GM12878 (cell line): ENCODE measurements around the gene KCNAB2. TPM values are rescaled to one million over a fixed set of nuclear protein-coding genes. Genes with fewer than 3 reads are reported as not detected.

Source experiments
- ATAC-seq: fragments of 200-7000 bp; cut with Tn5 transposase; 3 replicates; pipeline ENCODE4 v1.9.1; 2020; ENCODE audit warnings: mild to moderate bottlenecking, moderate library complexity
- BruUV-seq: library from RNA; stranded (reverse); fragments of 400-500 nt; replicated peaks from 2 replicates; lab custom pipeline; 2021; lab: Mats Ljungman, UMichigan
- CTCF ChIA-PET: fragments of 300-600 bp; sonication (Branson Sonifier 250); formaldehyde crosslinking; extraction: SDS; loops from one replicate; lab custom pipeline; 2021; ENCODE audit warnings: inconsistent platforms; lab: Yijun Ruan, JAX
- POLR2A ChIA-PET: fragments of 350-600 bp; formaldehyde crosslinking; extraction: SDS; loops from one replicate; lab custom pipeline; 2021; ENCODE audit warnings: inconsistent platforms; lab: Charles Lee
- RAD21 ChIA-PET: fragments of 300-600 bp; sonication (Branson Sonifier 250); formaldehyde crosslinking; loops from one replicate; lab custom pipeline; 2023; ENCODE audit warnings: antibody characterized with exemption; ENCODE audit not compliant: unreplicated experiment; lab: Charles Lee
- SMC1A ChIA-PET: fragments of 300-600 bp; sonication (Branson Sonifier 250); formaldehyde crosslinking; loops from one replicate; lab custom pipeline; 2023; ENCODE audit not compliant: unreplicated experiment, uncharacterized antibody; lab: Charles Lee
- DNase-seq: peaks from one replicate; pipeline ENCODE4 v3.0.0-alpha.2; 2011; ENCODE audit warnings: low read depth, low spot score
- FAIRE-seq: peaks from 3 replicates; lab custom pipeline; 2011; peaks lifted over from hg19 to GRCh38; lab: Jason Lieb, UNC
- H2AFZ ChIP-seq: 2 replicates; pipeline ENCODE4 v1.6.0; 2011; ENCODE audit warnings: low read depth, low read length, control low read depth; ENCODE audit not compliant: control insufficient read depth
- H3K27ac ChIP-seq: 2 replicates; pipeline ENCODE4 v1.5.1; 2011; ENCODE audit warnings: control low read depth; ENCODE audit not compliant: control insufficient read depth, insufficient read depth
- H3K27me3 ChIP-seq, 2 experiments: replicated peaks in 1 of 2; 2 replicates each; pipeline versions ENCODE4 v1.6.0 to v1.6.1; 2011; ENCODE audit warnings: low read length in 1 of 2; ENCODE audit not compliant: control insufficient read depth in 2 of 2, insufficient read depth in 2 of 2
- H3K36me3 ChIP-seq, 2 experiments: 2 replicates each; pipeline ENCODE4 v1.5.1; 2011; ENCODE audit warnings: low read length in 1 of 2; ENCODE audit not compliant: control insufficient read depth in 2 of 2, insufficient read depth in 2 of 2
- H3K4me1 ChIP-seq: 2 replicates; pipeline ENCODE4 v1.6.1; 2011; ENCODE audit warnings: mild to moderate bottlenecking, low read length, moderate library complexity, mixed read lengths; ENCODE audit not compliant: control insufficient read depth, insufficient read depth
- H3K4me2 ChIP-seq: 2 replicates; pipeline ENCODE4 v1.6.0; 2011; ENCODE audit warnings: control low read depth; ENCODE audit not compliant: control insufficient read depth, insufficient read depth
- H3K4me3 ChIP-seq: fragments of 200-600 bp; sonication (generic); 2 replicates; pipeline ENCODE4 v1.5.1; 2016
- H3K79me2 ChIP-seq: 2 replicates; pipeline ENCODE4 v1.6.0; 2011; ENCODE audit warnings: low read length; ENCODE audit not compliant: control insufficient read depth, insufficient read depth
- H3K9ac ChIP-seq: 2 replicates; pipeline ENCODE4 v1.8.0; 2011; ENCODE audit warnings: low read length, control low read depth, mixed read lengths; ENCODE audit not compliant: control insufficient read depth, insufficient read depth
- H3K9me3 ChIP-seq: replicated peaks from 3 replicates; pipeline ENCODE4 v1.5.1; 2011; ENCODE audit warnings: mild to moderate bottlenecking, low read length; ENCODE audit not compliant: control insufficient read depth, insufficient read depth
- H4K20me1 ChIP-seq: 2 replicates; pipeline ENCODE4 v1.6.0; 2011; ENCODE audit not compliant: control insufficient read depth, insufficient read depth
- ATF2 ChIP-seq: IDR thresholded peaks from 2 replicates; pipeline ENCODE4 v1.6.1; 2012; ENCODE audit warnings: low read length, inconsistent platforms
- CHD1 ChIP-seq: IDR thresholded peaks from 2 replicates; pipeline ENCODE4 v1.6.1; 2012; ENCODE audit warnings: low read depth, low read length, improper control_type of control experiment
- CHD2 ChIP-seq: IDR thresholded peaks from 2 replicates; pipeline ENCODE4 v1.6.1; 2011; ENCODE audit warnings: low read depth, low read length, improper control_type of control experiment, borderline replicate concordance
- CUX1 ChIP-seq: IDR thresholded peaks from 2 replicates; pipeline ENCODE4 v1.6.1; 2012; ENCODE audit warnings: improper control_type of control experiment, low read depth, low read length; ENCODE audit not compliant: insufficient replicate concordance
- ELK1 ChIP-seq: IDR thresholded peaks from 2 replicates; pipeline ENCODE4 v1.6.1; 2012; ENCODE audit warnings: low read depth, low read length, improper control_type of control experiment
- KDM1A ChIP-seq: fragments of 200-600 bp; sonication (generic); IDR thresholded peaks from 2 replicates; pipeline ENCODE4 v1.6.1; 2016; ENCODE audit warnings: borderline replicate concordance
- RAD21 ChIP-seq: IDR thresholded peaks from 2 replicates; pipeline ENCODE4 v1.6.1; 2011; ENCODE audit warnings: mild to moderate bottlenecking, low read depth, low read length, moderate library complexity; ENCODE audit not compliant: insufficient read depth
- RFX5 ChIP-seq: IDR thresholded peaks from 2 replicates; pipeline ENCODE4 v1.6.1; 2011; ENCODE audit warnings: low read depth, low read length, improper control_type of control experiment
- SMC3 ChIP-seq: IDR thresholded peaks from 2 replicates; pipeline ENCODE4 v1.6.1; 2011; ENCODE audit warnings: low read length, improper control_type of control experiment, borderline replicate concordance
- WRNIP1 ChIP-seq: IDR thresholded peaks from 2 replicates; pipeline ENCODE4 v1.6.1; 2011; ENCODE audit warnings: low read depth, low read length, improper control_type of control experiment, borderline replicate concordance
- ZNF274 ChIP-seq: IDR thresholded peaks from one replicate; pipeline ENCODE4 v1.8.0; 2011; ENCODE audit not compliant: insufficient read length, insufficient read depth
- ZNF592 ChIP-seq: fragments of 450-650 bp; IDR thresholded peaks from 2 replicates; pipeline ENCODE4 v1.6.1; 2017; ENCODE audit warnings: mild to moderate bottlenecking, moderate library complexity
- WGBS: methylation state at CpG from one replicate; pipeline ENCODE4 v1.1.6; 2016; ENCODE audit warnings: low lambda C conversion rate; ENCODE audit not compliant: insufficient replicate concordance, insufficient coverage; ENCODE audit errors: missing lambda C conversion rate; 5-methylcytosine and 5-hydroxymethylcytosine counted together
- in situ Hi-C: fragments of 300-500 bp; cut with MboI; formaldehyde crosslinking; loops from 9 replicates; pipeline ENCODE4 v1.14.3; 2018; ENCODE audit warnings: mixed read lengths
- intact Hi-C: fragments of 100-400 bp; cut with micrococcal nuclease; formaldehyde crosslinking; loops from one replicate; pipeline ENCODE4 v1.14.2; 2022; ENCODE audit not compliant: unreplicated experiment
- polyA plus RNA-seq, 11 experiments: library from polyadenylated mRNA; depleted of rRNA in 4 of 11; unstranded in 6 of 11; stranded (reverse) in 5 of 11; fragments of >200 nt; fragmentation: Nextera tagmentation in 4 of 11; fragmentation: Illumina TruSeq in 1 of 11; extraction: Ambion mirVana in 4 of 11; extraction: Trizol in 1 of 11; gene quantifications; 1 replicate in 1 of 11; 2 replicates in 10 of 11; pipeline versions ENCODE4 v1.2.1 to v1.2.3, GENCODE V29; 2011 to 2016; ENCODE audit warnings: inconsistent platforms in 2 of 11, missing spikeins in 2 of 11, low read depth in 1 of 11
- total RNA-seq, 4 experiments: library from RNA; depleted of rRNA in 3 of 4; stranded (reverse); fragments of >200 nt in 3 of 4; fragmentation: Illumina TruSeq in 1 of 4; extraction: Trizol in 1 of 4; gene quantifications; 2 replicates each; pipeline versions ENCODE4 v1.2.1 to v1.2.3, GENCODE V29; 2013 to 2021

The KCNAB2 gene
- total and polyA plus RNA-seq, 10 of the 15 experiments (the other 5 are each of a cell fraction or from before 2014, with no cell fraction given) = 2.9 to 123 (median 62.4) TPM

- Histone ChIP-seq H4K20me1 (no peaks in the 10 kb centered on the region), H3K4me1 (no peaks in the 10 kb centered on the region), H3K36me3 (no peaks in the 10 kb centered on the region), H2AFZ (no peak overlapping the region), H3K9me3 (no peaks in the 10 kb centered on the region), H3K9ac (no peak overlapping the region), H3K27ac (no peak overlapping the region), H3K27me3 (no peaks in the 10 kb centered on the region; a peak in 1 of 4 replicates), H3K79me2 (no peaks in the 10 kb centered on the region), H3K4me2 (no peak overlapping the region), H3K4me3 (no peak overlapping the region)
- SMC1A ChIA-PET = no interaction called here
- RAD21 ChIA-PET = no interaction called here
- CTCF ChIA-PET = no interaction called here
- no TSS peak for BruUV-seq
- intact Hi-C loops = no loop called here
- no peak for ATAC-seq
- in situ Hi-C loops = no loop called here
- DNase-seq = no peak
- no peak for FAIRE-seq
- POLR2A ChIA-PET = no interaction called here
- WGBS = 57% methylated on average over 31 of the region's 33 CpGs
- TF ChIP-seq SMC3 (no peak), CUX1 (no peak), RFX5 (no peak), ATF2 (no peak), ELK1 (no peak), ZNF274 (no peak), CHD1 (no peak), ZNF592 (no peak), KDM1A (no peak), RAD21 (no peak), CHD2 (no peak), WRNIP1 (no peak)
These were observed 96.4 kb downstream of the KCNAB2 start for GRCh38 chr1:6142036-6142621.
